Chondrocyte (in vitro differentiated cells): Measurements from ENCODE around the gene LRBA. TPM values are rescaled to one million over a fixed set of nuclear protein-coding genes. Genes with fewer than 3 reads are reported as not detected.

Experiments
- DNase-seq: peaks from one replicate; pipeline ENCODE4 v3.0.0; 2021; ENCODE audit warnings: mixed read lengths, low spot score
- H3K27ac Mint-ChIP-seq: one replicate; pipeline ENCODE4 v1.8.0; 2021; ENCODE audit warnings: mild to moderate bottlenecking, moderate library complexity, mixed read lengths; ENCODE audit not compliant: unreplicated experiment
- H3K27me3 Mint-ChIP-seq: 2 replicates; pipeline ENCODE4 v1.8.0; 2021; ENCODE audit warnings: low read depth, mixed read lengths
- H3K36me3 Mint-ChIP-seq: 2 replicates; pipeline ENCODE4 v1.8.0; 2021; ENCODE audit warnings: low read depth, mixed read lengths
- H3K4me1 Mint-ChIP-seq: 2 replicates; pipeline ENCODE4 v1.8.0; 2021; ENCODE audit warnings: low read depth, mild to moderate bottlenecking, mixed read lengths
- H3K4me3 Mint-ChIP-seq: one replicate; pipeline ENCODE4 v1.8.0; 2021; ENCODE audit warnings: mild to moderate bottlenecking, moderate library complexity, mixed read lengths; ENCODE audit not compliant: unreplicated experiment
- H3K9me3 Mint-ChIP-seq: 2 replicates; pipeline ENCODE4 v1.8.0; 2021; ENCODE audit warnings: low read depth, mixed read lengths
- CTCF ChIP-seq: fragments of 200-600 bp; sonication (generic); IDR thresholded peaks from 2 replicates; pipeline ENCODE4 v1.5.0; 2021; ENCODE audit warnings: antibody characterized with exemption, mild to moderate bottlenecking, moderate library complexity
- total RNA-seq: library from RNA; stranded (reverse); gene quantifications from 3 replicates; pipeline ENCODE4 v1.2.1, GENCODE V29; 2021

The LRBA gene
- total RNA-seq, 1 donor from 2014 or later = 19.7 TPM

DNA sequence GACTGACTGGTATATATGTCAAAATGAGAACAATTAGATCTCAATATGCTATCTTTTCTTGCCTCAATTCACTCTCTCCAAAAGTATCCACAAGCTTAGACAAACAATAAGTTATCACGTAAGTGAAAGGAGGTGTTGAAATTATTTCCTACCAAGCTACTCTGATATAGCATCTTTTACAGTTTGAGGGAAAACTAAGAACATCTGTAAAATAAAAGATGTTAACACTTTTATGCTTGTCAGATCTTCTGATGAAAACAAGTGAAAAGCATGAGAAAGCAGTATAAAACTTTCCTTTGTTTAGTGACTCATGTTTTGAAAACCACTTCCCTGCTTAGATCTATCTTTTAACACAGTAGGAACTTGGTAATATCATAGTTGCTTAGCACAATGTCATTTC, 441.6 kb downstream of the LRBA start:
- no peak for DNase-seq
- Mint-ChIP-seq H3K9me3 (no peaks in the 10 kb centered on the region), H3K4me3 (no peak overlapping the region), H3K4me1 (peaks cover 31% of the 10 kb centered on the region), H3K27ac (peak overlapping the region; percentile 17), H3K36me3 (no peaks in the 10 kb centered on the region), H3K27me3 (no peaks in the 10 kb centered on the region)
- no peak for TF ChIP-seq CTCF

- Mint-ChIP-seq H3K4me3 (no peak overlapping the region), H3K27me3 (no peaks in the 10 kb centered on the region), H3K36me3 (no peaks in the 10 kb centered on the region), H3K9me3 (no peaks in the 10 kb centered on the region), H3K27ac (no peak overlapping the region), H3K4me1 (peaks cover 29% of the 10 kb centered on the region)
- TF ChIP-seq CTCF = no peak
- no peak for DNase-seq
These were observed 442.2 kb downstream of the LRBA start for GRCh38 chr4:150572704-150573504.

- Mint-ChIP-seq H3K36me3 (no peaks in the 10 kb centered on the region), H3K27me3 (no peaks in the 10 kb centered on the region), H3K9me3 (no peaks in the 10 kb centered on the region), H3K27ac (no peak overlapping the region), H3K4me1 (peaks cover 26% of the 10 kb centered on the region), H3K4me3 (no peak overlapping the region)
- TF ChIP-seq CTCF = no peak
- no peak for DNase-seq
These were observed 444.2 kb downstream of the LRBA start for GRCh38 chr4:150570862-150571261.

GRCh38 chr4:150569998-150570535, 445.0 kb downstream of the LRBA start:
- H3K36me3 Mint-ChIP-seq = peaks cover under 1% of the 10 kb centered on the region
- no peak overlapping the region for H3K4me3 Mint-ChIP-seq
- peaks cover 19% of the 10 kb centered on the region for H3K4me1 Mint-ChIP-seq
- no peaks in the 10 kb centered on the region for H3K27me3 Mint-ChIP-seq
- TF ChIP-seq CTCF = no peak
- H3K9me3 Mint-ChIP-seq = peaks cover 1% of the 10 kb centered on the region
- no peak for DNase-seq
- H3K27ac Mint-ChIP-seq = no peak overlapping the region

- Mint-ChIP-seq H3K27ac (no peak overlapping the region), H3K4me3 (no peak overlapping the region), H3K27me3 (no peaks in the 10 kb centered on the region), H3K4me1 (peaks cover 15% of the 10 kb centered on the region), H3K36me3 (peaks cover 3% of the 10 kb centered on the region), H3K9me3 (peaks cover 7% of the 10 kb centered on the region)
- DNase-seq = no peak
- no peak for TF ChIP-seq CTCF
These were observed 445.6 kb downstream of the LRBA start for GRCh38 chr4:150569384-150569987.
